Activated CD4-positive, alpha-beta T cell treated with anti-CD3 and anti-CD28 coated beads for 1 hour (primary cell): ENCODE data around the gene FRAS1.

Source experiments
- DNase-seq: peaks from one replicate; pipeline ENCODE4 v3.0.0-alpha.2; 2020

The FRAS1 gene

DNA sequence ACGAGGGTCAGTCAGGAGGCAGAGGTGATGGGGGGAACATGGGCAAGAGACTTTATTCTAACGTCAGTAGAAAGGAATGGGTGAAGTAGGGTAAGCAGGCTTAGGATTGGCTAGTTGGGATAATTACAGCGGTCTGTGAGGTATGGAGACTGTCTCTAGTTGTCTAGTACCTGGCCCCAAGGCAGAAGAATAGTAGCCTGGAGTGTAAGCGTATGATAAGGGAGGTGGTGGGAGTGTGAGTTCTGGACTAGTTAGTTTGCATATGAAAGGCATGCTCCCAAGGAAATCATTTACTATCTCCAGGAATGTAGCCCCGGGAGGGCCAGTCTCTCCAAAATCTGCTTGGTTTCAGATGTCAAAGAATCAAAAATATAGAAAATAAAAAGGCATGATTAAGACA lies 274.8 kb downstream of the FRAS1 start:
- no peak for DNase-seq

GRCh38 chr4:78332976-78333375 lies 275.9 kb downstream of the FRAS1 start:
- no peak for DNase-seq

DNA sequence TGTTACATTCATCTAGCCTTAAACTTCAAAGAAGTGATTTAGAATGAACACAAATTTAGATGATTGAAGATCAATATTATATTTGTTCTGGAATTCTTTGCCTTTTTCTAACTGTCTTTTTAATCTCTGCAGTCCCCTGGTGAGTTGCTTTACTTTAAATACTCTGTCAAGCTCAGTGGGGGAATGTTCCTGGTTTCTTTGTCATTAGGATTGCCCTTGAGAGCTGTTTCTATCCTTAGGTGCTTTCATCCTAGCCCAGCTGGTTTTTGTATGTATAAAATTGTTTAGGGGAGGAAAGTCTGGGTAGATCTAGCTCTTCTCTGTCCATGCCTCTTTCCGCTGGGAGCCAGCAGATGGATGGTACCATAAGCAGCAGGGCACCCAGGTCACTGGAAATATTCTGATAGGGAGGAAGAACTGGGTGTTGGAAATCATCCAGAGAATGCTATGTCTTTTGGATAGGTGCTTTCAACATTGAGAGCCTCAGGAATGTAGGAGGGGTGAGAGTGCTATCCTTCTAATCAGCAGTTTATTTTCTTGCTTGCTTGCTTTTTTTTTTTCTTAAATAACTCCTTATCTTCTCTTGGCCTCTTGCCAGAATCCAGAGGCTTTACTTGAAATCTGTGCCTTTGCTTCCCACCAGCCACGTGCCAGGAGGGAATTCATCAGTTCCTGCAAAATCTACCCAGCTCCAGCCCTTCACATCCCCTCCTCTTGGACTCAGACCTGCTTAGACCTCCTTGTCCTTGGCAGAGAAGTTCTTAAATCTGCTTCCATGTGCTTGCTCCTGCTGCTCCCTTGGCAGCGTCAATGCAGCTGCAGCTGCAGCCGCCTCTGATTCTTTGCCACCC lies 279.2 kb downstream of the FRAS1 start:
- DNase-seq, result no peak

DNA sequence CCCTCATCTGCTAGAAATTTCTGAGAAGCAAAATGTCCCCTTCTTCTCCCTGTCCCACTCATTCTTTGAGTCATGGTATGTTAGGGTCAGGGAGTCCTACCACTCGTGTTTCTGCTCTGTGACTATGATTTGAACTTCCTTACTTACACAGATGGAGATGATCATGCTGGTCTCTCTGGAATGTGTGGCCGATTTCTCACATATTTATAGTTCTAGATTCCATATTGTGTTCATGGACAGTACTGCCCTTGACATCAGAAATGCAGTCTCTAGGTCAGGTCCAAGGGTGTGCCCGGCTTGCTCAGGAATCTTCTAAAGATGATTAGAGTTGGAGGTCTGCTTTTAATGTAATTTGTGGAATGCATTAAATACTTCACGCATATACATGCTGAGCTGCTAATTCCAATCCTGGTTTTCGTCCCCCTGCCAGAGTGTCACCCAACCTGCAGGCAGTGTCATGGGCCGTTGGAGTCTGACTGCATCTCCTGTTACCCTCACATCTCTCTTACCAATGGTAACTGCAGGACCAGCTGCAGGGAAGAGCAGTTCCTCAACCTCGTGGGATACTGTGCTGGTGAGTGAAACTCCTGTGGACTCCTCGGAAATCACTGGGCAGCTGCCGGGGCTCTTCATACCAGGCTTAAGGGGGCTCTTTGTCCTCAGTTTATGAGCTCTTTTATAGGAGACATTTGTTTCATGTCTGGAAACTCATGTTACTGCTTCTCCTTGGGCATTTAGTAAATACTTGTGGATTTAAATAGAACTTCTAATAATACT lies 280.3 kb downstream of the FRAS1 start:
- DNase-seq, result no peak

DNA sequence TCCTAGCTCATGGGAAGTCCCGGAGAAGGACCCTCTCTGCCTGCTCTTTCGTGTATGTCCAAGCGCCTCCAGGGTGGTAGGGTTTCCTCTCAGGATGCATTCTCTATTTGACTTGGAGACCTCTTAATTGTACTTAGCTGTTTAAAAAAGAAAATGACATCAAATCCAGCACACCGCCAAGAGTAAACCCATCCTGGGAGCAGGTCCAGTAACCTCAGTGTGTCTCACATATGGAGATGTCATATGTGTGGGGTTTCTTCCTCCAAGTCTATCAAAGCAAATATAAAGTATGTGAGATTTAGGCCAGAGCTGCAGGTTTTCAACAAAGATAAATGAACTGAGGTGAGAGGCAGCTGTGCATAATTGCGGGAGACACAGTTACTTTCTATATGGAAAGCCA lies 285.0 kb downstream of the FRAS1 start:
- DNase-seq, result no peak

- no peak for DNase-seq
Observed at GRCh38 chr4:78343682-78344081, 286.6 kb downstream of the FRAS1 start.

DNA sequence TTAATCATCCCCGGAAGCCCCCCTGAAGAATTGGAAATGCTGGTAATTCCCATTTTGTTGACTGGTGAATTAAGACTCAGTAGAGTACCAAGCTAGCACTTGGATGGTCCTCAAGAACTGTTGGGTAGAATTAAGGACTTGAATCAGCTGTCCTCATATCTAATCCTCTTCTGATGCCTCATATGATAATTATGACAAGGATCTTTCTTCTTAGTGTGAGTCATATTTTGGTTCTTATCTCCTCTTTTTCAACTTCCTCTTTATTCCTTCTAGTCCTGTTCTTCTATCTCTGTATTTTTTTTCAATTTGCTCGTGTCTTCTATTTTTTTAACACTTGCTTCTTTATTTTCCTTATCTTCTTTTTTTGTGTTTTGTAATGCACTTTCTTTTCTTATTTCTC lies 288.1 kb downstream of the FRAS1 start:
- no peak for DNase-seq

DNA sequence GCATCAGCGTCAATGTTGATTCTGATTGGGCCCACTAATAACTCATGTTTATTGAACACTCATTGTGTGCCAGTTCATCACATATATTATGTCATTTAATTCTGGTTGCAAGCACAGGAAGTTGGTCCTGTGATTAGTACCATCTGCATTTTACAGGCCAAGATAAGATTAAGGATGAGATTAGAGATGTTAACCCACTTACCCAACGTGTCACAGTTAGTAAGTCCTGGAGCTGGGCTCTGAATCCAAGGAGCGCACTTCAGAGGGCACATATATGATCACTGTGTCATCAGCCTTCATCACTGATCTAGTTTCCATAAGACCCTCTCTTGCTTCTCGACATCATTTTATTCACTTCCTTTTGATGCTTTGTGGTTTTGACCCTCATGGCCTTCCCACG lies 289.1 kb downstream of the FRAS1 start:
- no peak for DNase-seq

- no peak for DNase-seq
Observed at GRCh38 chr4:78347527-78347926, 290.4 kb downstream of the FRAS1 start.

- DNase-seq, result no peak
Observed at GRCh38 chr4:78353921-78354320, 296.8 kb downstream of the FRAS1 start.

GRCh38 chr4:78354782-78355181 lies 297.7 kb downstream of the FRAS1 start:
- no peak for DNase-seq

- DNase-seq, result no peak
Observed at GRCh38 chr4:78355306-78355705, 298.2 kb downstream of the FRAS1 start.

- no peak for DNase-seq
Observed at GRCh38 chr4:78356251-78356786, 299.2 kb downstream of the FRAS1 start.

DNA sequence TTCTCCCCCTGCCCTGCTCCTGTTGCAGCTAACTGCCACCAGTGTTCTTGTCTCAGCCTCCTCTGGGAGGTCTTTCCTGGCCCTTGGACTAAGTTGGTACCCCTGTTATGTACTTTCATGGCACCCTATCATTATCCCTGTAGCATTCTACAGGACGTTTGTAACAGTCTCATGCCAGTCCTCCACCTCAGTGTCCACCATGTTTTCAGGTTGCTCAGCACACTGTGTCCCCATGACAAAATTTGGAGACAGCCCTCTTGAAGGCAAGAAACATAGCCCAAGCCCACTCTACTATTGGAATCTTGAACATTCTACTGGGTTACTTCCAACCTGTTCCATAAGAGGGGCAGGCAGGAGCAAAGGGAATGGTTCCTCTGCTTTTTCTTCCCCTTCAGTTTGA lies 300.0 kb downstream of the FRAS1 start:
- DNase-seq, result no peak

DNA sequence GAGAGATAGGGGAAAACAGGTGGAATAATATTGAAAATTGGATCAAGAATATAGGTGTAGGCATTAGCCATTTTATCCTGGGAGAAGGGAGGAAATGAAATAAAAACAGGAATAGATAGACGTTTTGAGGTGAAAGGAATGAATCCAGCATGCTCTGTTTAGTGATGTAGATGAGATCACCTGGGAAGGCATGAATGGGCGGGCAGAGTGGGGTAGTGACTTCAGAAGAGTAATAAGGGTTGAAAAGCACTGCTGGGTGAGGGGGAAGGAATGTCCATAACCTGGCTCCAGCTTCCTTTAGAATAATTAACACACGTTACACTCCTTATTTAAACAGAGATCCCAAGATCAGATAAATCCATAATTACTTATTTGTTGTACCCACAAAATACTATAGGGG lies 303.3 kb downstream of the FRAS1 start:
- no peak for DNase-seq

- no peak for DNase-seq
Observed at GRCh38 chr4:78361621-78362120, 304.5 kb downstream of the FRAS1 start.

GRCh38 chr4:78362310-78362709 lies 305.2 kb downstream of the FRAS1 start:
- no peak for DNase-seq

DNA sequence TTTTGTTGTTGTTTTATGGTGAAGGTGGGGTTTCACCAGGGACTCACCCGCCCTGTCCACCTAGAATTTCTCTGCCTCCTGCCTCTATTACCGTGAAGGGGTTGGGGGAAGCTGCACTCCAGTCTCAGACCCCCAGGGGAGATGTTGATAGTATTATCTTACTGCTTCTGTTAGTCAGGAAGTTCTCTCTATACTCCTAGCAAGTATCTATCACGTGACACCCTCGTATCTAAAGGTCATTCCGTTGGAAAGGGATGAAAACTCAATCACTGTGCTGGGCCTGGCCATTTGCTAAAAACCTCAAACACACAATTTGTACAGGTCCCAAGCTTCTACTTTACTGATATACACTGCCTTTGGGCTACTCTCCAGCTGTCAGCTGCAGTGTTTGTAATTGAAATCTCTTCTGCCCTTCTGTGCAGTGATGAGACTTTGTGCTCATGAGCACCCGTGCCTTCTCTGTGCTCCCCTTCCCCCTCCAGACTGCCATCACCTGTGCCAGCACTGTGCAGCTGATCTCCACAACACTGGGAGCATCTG lies 306.0 kb downstream of the FRAS1 start:
- DNase-seq, result no peak

DNA sequence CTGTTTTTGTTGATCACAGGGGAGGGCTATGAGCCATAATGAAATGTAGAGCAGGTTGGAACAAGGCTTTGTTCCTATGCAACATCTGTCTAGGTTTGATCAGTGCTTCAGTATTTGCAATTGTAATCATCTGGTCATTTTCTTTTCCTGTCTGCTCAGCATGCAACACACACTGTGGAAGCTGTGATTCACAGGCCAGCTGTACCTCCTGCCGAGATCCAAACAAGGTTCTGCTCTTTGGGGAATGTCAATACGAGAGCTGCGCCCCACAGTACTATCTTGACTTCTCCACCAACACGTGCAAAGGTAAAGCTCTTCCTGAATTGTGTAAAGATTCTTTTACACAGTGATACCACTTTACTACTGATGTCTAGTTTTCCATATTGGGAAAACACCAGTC lies 312.6 kb downstream of the FRAS1 start:
- DNase-seq, result no peak

- no peak for DNase-seq
Observed at GRCh38 chr4:78370631-78371372, 313.7 kb downstream of the FRAS1 start.

DNA sequence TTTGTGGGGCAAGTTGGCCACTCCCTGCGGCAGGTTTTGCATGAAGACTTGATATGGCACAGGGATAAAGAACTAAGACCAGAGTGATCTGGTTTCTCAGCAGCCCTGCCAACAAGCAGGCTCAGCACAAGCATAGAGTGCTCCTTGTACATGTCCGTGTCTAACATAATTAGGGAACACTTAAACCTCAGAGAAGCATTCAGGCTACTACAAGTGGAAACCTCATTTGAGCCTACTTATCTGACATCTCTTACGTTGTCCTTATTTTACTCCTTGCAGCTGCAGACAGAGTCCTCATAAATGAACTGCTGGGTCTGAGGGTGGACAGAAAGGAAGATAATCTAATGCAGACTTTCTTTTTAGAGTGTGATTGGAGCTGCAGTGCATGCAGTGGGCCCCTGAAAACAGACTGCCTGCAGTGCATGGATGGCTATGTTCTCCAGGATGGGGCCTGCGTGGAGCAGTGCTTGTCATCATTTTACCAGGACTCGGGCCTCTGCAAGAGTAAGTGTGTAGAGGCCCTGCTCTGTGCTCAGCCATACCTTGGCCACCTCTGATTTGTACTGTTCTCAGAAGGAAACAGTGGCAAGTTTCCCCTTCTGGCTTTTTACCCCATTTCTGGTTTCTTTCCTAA lies 315.3 kb downstream of the FRAS1 start:
- DNase-seq, result no peak

- DNase-seq, result no peak
Observed at GRCh38 chr4:78377555-78377954, 320.4 kb downstream of the FRAS1 start.
